ENCODE data around the gene DLG2. TPM values are rescaled to one million over a fixed set of nuclear protein-coding genes. Genes with fewer than 3 reads are reported as not detected.

DLG2 gene
- total RNA-seq, 4 donors from 2014 or later, result 0.18 to 8.3 (median 2.5) TPM

GRCh38 chr11:85539029-85539689, 88.0 kb downstream of the DLG2 start:
- Histone ChIP-seq H3K4me1 (no peaks in the 10 kb centered on the region), H3K36me3 (no peaks in the 10 kb centered on the region), H3K27ac (no peak overlapping the region), H3K4me3 (no peak overlapping the region), H3K9me3 (no peaks in the 10 kb centered on the region), H3K27me3 (no peaks in the 10 kb centered on the region)
- TF ChIP-seq POLR2A (IDR thresholded peaks at IDR 0.05), result no peak
- TF ChIP-seq CTCF (IDR thresholded peaks at IDR 0.05), result no peak
- no peak for DNase-seq

- no peaks in the 10 kb centered on the region for H3K9me3 ChIP-seq
- no peaks in the 10 kb centered on the region for H3K4me1 ChIP-seq
- no peaks in the 10 kb centered on the region for H3K27me3 ChIP-seq
- no peaks in the 10 kb centered on the region for H3K36me3 ChIP-seq
- no peak overlapping the region for H3K27ac ChIP-seq
- DNase-seq, result no peak
- no peak for TF ChIP-seq POLR2A (IDR thresholded peaks at IDR 0.05)
- TF ChIP-seq CTCF (IDR thresholded peaks at IDR 0.05), result no peak
- no peak overlapping the region for H3K4me3 ChIP-seq
These were observed 90.7 kb downstream of the DLG2 start for GRCh38 chr11:85536438-85536837.

- Histone ChIP-seq H3K27me3 (no peaks in the 10 kb centered on the region), H3K4me1 (no peaks in the 10 kb centered on the region), H3K9me3 (no peaks in the 10 kb centered on the region), H3K4me3 (no peak overlapping the region), H3K36me3 (no peaks in the 10 kb centered on the region), H3K27ac (no peak overlapping the region)
- TF ChIP-seq CTCF (IDR thresholded peaks at IDR 0.05), result no peak
- no peak for TF ChIP-seq POLR2A (IDR thresholded peaks at IDR 0.05)
- DNase-seq, result no peak
These were observed 92.3 kb downstream of the DLG2 start for GRCh38 chr11:85534806-85535205.

GRCh38 chr11:85531191-85531897, 95.8 kb downstream of the DLG2 start:
- DNase-seq, result no peak
- TF ChIP-seq POLR2A (IDR thresholded peaks at IDR 0.05) (no peak), CTCF (IDR thresholded peaks at IDR 0.05) (no peak)

GRCh38 chr11:85530634-85531033, 96.5 kb downstream of the DLG2 start:
- Histone ChIP-seq H3K4me3 (no peak overlapping the region), H3K36me3 (no peaks in the 10 kb centered on the region), H3K27me3 (no peaks in the 10 kb centered on the region), H3K9me3 (no peaks in the 10 kb centered on the region), H3K4me1 (no peaks in the 10 kb centered on the region), H3K27ac (no peak overlapping the region)
- no peak for DNase-seq
- TF ChIP-seq CTCF (IDR thresholded peaks at IDR 0.05) (no peak), POLR2A (IDR thresholded peaks at IDR 0.05) (no peak)

More at GRCh38 chr11:85531191-85531897, 95.8 kb downstream of the DLG2 start:
- no peak overlapping the region for H3K27ac ChIP-seq
- no peaks in the 10 kb centered on the region for H3K9me3 ChIP-seq
- no peak overlapping the region for H3K4me3 ChIP-seq
- no peaks in the 10 kb centered on the region for H3K4me1 ChIP-seq
- H3K27me3 ChIP-seq, result no peaks in the 10 kb centered on the region
- no peaks in the 10 kb centered on the region for H3K36me3 ChIP-seq
